HG02852 (cell line): ENCODE results near the gene ESYT2.
"Not testable (repeated sequence)": the region's sequence is repeated elsewhere in the genome, so short reads cannot be mapped to it uniquely, and the experiment has no call there.

Experiments
- ATAC-seq: cut with Tn5 transposase; IDR thresholded peaks from one replicate; pipeline ENCODE4 v1.9.1; 2021; ENCODE audit warnings: mild to moderate bottlenecking, moderate library complexity; ENCODE audit not compliant: unreplicated experiment

The ESYT2 gene

DNA sequence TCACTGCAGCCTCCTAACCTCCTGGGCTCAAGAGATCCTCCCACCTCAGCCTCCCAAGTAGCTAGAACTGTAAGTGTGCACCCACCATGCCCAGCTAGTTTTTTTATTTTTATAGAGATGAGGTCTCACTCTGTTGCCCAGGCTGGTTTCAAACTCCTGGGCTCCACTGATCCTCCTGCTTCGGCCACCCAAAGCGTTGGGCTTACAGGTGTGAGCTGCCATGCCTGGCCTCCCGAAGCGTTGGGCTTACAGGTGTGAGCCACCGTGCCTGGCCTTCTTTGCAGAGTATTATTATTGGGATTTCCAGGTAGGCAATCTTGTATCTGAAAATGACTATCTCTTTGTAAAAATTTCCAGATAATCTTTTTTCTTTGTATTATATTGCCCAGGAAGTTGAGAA is 101.6 kb downstream of the ESYT2 start:
- ATAC-seq = no peak

GRCh38 chr7:158726277-158726807 is 103.0 kb downstream of the ESYT2 start:
- ATAC-seq = no peak

DNA sequence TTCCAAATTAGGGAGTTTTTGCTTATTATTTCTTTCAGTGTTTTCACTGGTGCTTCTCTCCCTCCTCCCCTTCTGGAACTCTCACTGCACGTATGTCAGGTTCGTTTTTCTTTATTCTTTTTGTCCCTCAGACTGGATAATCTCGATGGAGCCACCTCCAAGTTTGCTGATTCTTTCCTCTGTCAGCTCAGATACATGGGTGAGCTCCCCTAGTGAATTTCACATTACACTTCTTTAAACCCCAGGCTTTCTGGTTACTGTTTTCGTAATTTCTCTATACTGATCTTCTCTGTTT is 103.9 kb downstream of the ESYT2 start:
- ATAC-seq = no peak

DNA sequence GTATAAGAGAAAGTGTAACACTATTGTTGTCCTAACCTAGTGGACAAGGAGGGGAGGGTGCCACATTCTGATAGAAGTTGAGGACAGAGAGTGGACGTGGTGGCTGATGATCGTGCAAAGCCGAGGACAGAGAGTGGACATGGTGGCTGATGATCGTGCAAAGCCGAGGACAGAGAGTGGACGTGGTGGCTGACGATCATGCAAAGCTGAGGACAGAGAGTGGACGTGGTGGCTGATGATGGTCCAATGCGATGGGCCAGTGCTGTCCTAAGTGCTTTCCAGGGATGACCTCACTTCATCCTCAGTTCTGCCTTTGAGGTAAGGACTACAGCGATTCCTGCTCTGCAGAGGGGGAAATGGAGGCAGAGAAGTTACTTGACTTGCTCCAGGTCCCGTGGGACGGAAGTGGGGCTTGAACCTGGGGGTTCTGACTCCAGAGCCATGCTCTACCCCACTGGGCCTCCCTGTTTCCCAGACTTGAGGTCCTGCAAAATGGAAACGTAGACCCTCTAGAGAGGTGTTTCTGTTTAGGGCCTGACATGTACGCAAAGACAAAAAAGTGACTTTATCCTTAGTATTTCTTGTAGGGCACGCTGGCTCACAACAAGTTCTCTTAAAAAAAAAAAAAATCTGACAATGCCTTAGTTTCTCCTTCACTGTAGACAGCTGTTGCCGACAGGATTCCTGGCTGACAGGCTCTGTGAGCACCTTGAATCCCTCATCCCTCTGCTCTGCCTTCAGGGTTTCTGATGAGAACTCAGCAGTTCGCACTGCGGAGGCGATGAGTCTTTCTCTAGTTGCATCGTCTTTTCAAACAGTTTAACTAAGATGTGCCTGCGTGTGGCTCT is 104.4 kb downstream of the ESYT2 start:
- ATAC-seq = no peak

DNA sequence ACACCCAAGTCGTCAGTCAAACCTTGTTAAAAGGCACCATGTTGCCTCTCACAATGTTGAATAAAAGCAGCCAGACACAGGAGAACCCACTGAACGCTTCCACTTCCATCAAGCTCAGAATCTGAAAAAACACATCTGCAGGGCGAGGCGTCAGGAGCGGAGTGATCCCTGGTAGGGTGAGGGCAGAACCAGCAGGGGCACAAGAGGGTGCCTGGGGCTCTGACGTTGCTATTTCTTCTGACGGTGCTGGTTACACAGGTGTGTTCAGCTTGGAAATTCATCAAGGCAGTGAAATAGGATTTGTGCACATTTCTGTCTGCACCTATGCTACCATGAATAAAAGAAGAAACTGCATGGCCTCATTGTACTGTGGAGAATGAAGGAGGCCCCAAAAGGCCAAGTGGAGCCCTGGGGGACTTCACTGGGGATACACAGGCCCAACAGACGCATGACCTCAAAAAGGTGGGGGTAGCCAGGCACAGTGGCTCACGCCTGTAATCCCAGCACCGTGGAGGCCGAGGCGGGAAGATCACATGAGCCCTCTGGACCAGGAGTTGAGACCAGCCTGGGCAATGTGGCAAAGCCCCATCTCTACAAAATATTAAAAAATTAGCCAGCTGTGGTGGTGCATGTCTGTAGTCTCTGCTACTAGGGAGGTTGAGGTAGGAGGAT is 105.5 kb downstream of the ESYT2 start:
- ATAC-seq = no peak

DNA sequence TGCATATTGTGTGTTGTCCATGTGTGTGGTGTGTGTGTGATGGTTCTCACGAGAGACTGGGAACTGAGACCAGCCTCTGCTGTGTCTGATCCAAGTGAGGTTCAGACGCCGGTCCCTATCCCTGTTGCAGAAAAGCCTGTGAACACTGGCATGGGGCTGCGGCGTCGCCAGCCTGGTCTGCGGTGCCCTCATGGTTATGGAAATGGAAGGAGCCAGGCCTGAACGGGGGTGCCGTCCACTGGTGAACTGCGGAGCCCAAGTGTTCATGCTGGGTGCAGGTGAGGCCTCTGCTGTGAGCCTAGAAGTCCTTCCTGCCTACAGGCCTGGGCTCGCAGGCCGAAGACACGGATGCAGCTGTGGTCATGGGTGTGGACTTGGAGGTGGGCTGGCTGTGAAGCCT is 106.0 kb downstream of the ESYT2 start:
- no peak for ATAC-seq

- ATAC-seq = no peak
Observed at GRCh38 chr7:158722574-158723237, 106.6 kb downstream of the ESYT2 start.

DNA sequence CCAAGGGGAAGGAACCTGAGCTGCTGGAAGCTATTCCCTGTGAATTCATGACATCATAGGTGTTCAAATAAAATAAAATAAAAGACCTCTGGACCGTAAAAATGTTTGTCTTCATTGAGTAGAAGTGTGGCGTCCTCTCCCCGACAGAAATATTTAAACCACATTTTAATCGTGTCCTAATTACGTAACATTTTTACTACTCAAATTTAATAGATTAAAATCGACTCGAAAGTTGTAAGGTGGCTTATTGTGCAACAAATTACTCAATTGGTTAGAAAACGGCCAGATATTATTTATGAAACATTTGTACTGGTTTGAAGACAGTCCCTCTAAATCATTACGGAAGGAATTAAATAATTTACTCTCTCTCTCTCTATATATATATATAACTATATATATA is 109.2 kb downstream of the ESYT2 start:
- ATAC-seq = no peak

DNA sequence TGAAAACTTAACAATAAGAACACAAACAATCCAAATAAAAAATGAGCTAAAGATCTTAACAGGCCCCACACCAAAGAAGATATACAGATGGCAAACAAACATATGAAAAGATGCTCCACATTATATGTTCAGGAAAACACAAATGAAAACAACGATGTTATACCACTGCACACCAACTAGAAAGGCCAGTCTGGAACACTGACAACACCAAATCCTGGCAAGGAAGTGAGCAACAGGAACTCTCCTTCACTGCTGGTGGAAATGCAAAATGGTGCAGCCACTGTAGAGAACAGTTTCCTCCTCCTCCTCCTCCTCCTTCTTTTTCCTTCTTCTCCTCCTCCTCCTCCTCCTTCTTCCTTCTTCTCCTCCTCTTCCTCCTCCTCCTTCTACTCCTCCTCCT is 112.5 kb downstream of the ESYT2 start:
- no peak for ATAC-seq

- no peak for ATAC-seq
Observed at GRCh38 chr7:158710651-158711102, 118.6 kb downstream of the ESYT2 start.

DNA sequence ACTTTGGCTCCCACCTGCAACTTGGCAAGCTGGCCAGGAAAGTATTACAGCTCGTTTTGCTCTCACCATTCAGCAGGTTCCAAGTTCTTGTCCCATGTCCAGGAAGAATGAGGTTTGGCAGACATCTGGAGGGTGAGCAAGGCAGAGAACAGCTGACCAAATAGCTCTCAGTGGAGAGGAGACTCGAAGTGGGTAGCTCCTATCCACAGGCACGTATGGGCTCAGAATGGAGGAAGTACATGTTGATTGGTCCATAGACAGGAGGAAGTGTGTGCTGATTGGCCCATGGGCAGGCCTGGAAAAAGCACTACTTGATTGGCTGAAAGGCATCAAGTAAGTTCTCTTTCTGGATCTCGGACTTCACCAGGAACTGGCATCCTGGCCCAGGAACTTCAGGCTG is 121.7 kb downstream of the ESYT2 start:
- ATAC-seq = no peak

DNA sequence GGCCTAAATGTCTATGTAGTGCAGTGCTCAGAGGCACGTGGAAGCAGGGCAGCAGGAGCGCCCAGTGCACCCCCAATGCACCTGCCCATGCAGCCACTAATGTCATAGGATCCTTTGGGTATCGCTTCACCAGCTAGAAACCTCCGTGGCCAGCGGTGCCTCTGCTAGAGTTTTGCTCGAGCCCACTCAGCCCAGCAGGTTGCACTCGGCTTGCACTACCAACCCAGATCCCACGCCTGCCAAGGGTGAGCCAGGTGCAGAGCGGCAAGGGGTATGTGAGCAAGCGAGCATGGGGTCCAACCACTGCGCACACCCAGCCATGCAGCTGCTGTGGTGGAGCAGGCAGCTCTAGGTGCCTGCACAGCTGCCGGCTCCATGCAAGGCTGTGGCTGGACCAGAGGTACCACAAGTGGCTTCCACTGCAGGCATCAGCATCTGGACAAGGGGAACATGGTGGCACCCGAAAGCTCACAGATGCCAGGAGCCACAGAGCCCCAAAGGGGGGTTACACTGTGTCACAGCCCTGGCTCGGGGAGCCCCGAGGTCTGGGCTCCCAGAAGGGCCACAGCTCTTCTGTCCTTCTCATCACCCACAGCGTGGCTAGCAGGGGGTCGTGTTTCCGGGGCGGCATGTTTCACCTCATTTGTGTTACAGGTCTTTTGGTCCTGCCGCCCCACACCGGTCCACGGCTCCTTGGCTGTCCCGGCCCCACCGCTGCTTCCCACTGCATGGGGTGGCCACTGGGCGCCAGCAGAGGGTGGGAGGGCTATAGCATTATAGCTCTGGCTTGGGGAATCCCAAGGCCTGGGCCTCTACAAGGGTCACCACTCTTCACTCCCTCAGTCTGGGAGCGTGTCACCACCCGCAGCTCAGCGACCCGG is 122.4 kb downstream of the ESYT2 start:
- ATAC-seq = no peak

- ATAC-seq = no peak
Observed at GRCh38 chr7:158706273-158706704, 123.0 kb downstream of the ESYT2 start.

- no peak for ATAC-seq
Observed at GRCh38 chr7:158705234-158705850, 124.0 kb downstream of the ESYT2 start.

GRCh38 chr7:158704524-158705233 is 124.6 kb downstream of the ESYT2 start, which contains the start of gene NCAPG2:
TSS of gene NCAPG2 (minus strand) at chr7:158704804. CDS start at chr7:158701899, 2,905 bp downstream.
- ATAC-seq = peak; percentile 96

DNA sequence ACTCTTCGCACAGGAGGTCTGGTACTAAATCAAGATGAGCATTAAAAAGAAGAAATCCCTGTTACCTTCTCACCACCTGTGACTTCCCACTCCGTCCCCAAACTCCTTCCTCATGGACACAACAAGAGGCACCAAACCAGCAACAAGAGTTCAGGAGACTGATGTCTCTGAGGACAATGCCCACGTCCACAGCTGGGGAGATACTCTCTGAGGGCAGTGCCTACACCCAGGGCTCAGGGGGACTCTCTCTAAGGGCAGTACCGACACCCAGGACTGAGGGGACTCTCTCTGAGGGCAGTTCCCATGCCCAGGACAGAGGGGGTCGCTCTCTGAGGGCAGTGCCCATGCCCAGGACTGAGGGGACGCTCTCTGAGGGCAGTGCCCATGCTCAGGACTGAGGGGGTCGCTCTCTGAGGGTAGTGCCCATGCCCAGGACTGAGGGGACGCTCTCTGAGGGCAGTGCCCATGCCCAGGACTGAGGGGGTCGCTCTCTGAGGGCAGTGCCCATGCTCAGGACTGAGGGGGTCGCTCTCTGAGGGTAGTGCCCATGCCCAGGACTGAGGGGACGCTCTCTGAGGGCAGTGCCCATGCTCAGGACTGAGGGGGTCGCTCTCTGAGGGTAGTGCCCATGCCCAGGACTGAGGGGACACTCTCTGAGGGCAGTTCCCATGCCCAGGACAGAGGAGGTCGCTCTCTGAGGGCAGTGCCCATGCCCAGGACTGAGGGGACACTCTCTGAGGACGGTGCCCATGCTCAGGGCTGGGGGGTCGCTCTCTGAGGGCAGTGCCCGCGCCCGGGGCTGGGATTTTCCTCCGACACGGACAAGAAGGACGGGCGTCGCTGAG is 125.4 kb downstream of the ESYT2 start:
- not testable (repeated sequence) for ATAC-seq

- ATAC-seq = no peak
Observed at GRCh38 chr7:158702944-158703343, 126.4 kb downstream of the ESYT2 start.

DNA sequence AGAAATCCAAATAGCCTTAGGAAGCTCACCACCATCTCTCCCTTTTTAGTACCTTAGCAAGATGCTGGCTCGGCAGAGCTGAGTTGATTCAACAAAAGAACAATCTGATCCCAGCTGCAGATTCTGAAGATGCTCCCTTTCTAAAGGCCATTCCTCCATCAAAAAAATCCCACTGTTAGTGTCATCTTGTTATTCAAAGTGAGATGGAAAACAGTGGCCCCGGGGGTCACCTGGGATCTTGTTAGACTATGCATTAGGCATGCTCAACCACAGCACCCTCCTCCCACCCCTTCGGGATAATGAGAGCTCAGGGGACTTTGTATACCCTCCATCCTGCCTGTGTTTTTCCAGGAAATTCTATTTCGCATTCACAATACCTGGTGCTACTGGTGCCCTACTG is 127.1 kb downstream of the ESYT2 start:
- ATAC-seq = no peak

- ATAC-seq = no peak
Observed at GRCh38 chr7:158700008-158700407, 129.3 kb downstream of the ESYT2 start.
